ENCODE data around the gene TUFT1. TPM values are rescaled to one million over a fixed set of nuclear protein-coding genes. Genes with fewer than 3 reads are reported as not detected.

Gene TUFT1
- total and polyA plus RNA-seq, 2 of the 13 experiments (the other 11 are each of a cell fraction or from before 2014, with no cell fraction given), result 6.4 to 7.3 TPM

DNA sequence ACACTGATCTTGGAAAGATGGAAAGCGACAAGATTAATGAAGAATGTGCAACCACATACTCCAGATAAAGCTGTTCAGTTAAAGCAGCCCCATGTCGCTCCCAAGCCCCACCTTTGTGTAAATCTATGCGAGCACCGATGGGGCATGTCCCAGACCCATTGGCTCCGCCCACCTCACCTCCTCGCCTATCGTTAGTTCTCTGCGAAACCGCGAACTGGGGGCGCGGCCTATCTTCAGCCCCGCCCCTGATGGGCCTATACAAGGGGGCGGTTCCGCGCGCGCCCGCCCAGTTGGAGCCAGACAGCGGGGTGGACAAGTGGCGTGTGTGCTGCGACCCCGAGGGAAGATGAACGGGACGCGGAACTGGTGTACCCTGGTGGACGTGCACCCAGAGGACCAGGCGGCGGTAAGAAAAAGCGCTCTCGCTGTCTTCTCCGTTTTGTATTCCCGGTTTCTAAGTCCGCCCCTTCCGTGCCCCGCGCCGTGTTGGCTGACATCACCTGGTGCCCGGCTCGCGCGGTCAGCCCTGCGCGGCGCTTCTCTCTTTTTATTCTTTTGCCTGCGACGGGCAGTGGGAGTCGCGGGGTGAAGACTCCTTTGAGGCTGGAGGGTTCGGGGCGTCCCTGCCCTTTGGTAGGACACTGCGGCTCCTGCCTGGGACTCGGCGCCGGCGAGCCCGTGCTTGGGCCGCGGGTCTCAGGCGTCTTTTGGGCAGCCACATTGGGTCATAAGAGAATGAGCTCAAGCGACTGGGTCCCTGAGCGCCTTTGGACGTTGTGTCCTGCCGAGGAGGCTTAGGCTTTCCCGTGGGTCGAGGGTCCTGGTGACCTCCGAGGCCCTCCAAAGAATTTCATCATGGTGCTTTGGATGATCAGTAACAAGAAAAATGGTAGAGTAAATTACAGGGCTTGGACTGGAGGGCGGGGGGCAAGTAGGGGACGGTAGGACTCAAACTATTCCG lies at the start of gene TUFT1 (continued):
- TF ChIP-seq, protein P1, sequence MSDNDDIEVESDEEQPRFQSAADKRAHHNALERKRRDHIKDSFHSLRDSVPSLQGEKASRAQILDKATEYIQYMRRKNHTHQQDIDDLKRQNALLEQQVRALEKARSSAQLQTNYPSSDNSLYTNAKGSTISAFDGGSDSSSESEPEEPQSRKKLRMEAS (IDR thresholded peaks at IDR 0.05), result peak; percentile 67; the same call in 1 of the 2 replicates
- no peak for TF ChIP-seq ZNF768 (CRISPR knock-in tag; IDR thresholded peaks at IDR 0.05)
- peak; percentile 68; the same call in 1 of the 2 replicates for TF ChIP-seq ZNF160 (CRISPR knock-in tag; IDR thresholded peaks at IDR 0.05)
- TF ChIP-seq MTA3 (CRISPR knock-in tag; IDR thresholded peaks at IDR 0.05), result no peak
- peak; percentile 38; the same call in 1 of the 2 replicates for TF ChIP-seq THAP9 (CRISPR knock-in tag; IDR thresholded peaks at IDR 0.05; ENCODE audit: borderline replicate concordance)
- TF ChIP-seq ZNF263 (CRISPR knock-in tag; IDR thresholded peaks at IDR 0.05), result peak; percentile 73; the same call in 1 of the 2 replicates
- peak; percentile 85; the same call in 1 of the 2 replicates for TF ChIP-seq ZNF607 (CRISPR knock-in tag; IDR thresholded peaks at IDR 0.05; ENCODE audit: borderline replicate concordance)
- TF ChIP-seq, protein P2, sequence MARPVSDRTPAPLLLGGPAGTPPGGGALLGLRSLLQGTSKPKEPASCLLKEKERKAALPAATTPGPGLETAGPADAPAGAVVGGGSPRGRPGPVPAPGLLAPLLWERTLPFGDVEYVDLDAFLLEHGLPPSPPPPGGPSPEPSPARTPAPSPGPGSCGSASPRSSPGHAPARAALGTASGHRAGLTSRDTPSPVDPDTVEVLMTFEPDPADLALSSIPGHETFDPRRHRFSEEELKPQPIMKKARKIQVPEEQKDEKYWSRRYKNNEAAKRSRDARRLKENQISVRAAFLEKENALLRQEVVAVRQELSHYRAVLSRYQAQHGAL (CRISPR knock-in tag; IDR thresholded peaks at IDR 0.05; ENCODE audit: not compliant biosample characterization), result peak; percentile 72
- 0 out of 2 replicates have a peak, but pooled peaks have one; percentile 29 for TF ChIP-seq U2AF2 (IDR thresholded peaks at IDR 0.05; ENCODE audit: low read depth, low read length)
- TF ChIP-seq, protein P3, sequence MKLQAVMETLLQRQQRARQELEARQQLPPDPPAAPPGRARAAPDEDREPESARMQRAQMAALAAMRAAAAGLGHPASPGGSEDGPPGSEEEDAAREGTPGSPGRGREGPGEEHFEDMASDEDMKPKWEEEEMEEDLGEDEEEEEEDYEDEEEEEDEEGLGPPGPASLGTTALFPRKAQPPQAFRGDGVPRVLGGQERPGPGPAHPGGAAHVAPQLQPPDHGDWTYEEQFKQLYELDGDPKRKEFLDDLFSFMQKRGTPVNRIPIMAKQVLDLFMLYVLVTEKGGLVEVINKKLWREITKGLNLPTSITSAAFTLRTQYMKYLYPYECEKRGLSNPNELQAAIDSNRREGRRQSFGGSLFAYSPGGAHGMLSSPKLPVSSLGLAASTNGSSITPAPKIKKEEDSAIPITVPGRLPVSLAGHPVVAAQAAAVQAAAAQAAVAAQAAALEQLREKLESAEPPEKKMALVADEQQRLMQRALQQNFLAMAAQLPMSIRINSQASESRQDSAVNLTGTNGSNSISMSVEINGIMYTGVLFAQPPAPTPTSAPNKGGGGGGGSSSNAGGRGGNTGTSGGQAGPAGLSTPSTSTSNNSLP (IDR thresholded peaks at IDR 0.05; ENCODE audit: low read depth, low read length), result 0 out of 2 replicates have a peak, but pooled peaks have one; percentile 11
- 0 out of 2 replicates have a peak, but pooled peaks have one; percentile 78 for TF ChIP-seq ZNF138 (CRISPR knock-in tag; IDR thresholded peaks at IDR 0.05; ENCODE audit: low read depth)
- TF ChIP-seq, protein P4, sequence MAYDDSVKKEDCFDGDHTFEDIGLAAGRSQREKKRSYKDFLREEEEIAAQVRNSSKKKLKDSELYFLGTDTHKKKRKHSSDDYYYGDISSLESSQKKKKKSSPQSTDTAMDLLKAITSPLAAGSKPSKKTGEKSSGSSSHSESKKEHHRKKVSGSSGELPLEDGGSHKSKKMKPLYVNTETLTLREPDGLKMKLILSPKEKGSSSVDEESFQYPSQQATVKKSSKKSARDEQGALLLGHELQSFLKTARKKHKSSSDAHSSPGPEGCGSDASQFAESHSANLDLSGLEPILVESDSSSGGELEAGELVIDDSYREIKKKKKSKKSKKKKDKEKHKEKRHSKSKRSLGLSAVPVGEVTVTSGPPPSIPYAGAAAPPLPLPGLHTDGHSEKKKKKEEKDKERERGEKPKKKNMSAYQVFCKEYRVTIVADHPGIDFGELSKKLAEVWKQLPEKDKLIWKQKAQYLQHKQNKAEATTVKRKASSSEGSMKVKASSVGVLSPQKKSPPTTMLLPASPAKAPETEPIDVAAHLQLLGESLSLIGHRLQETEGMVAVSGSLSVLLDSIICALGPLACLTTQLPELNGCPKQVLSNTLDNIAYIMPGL (CRISPR knock-in tag; IDR thresholded peaks at IDR 0.05; ENCODE audit: borderline replicate concordance in 1 of 2, low read depth in 1 of 2), result peak in 1 of 2 experiments; percentile 56; a peak in 1 of 4 replicates
- peak; percentile 47; the same call in 1 of the 2 replicates for TF ChIP-seq REL (CRISPR knock-in tag; conservative IDR thresholded peaks at IDR 0.05)
- TF ChIP-seq ZC3H13 (CRISPR knock-in tag; IDR thresholded peaks at IDR 0.05), result peak; percentile 59; the same call in 1 of the 2 replicates
- TF ChIP-seq IKZF4 (CRISPR knock-in tag; IDR thresholded peaks at IDR 0.05; ENCODE audit: borderline replicate concordance, low read depth, not compliant biosample characterization), result no peak
- TF ChIP-seq ZNF577 (CRISPR knock-in tag; IDR thresholded peaks at IDR 0.05; ENCODE audit: borderline replicate concordance, low read depth), result no peak
- peak; percentile 42; the same call in 1 of the 2 replicates for TF ChIP-seq GFI1 (CRISPR knock-in tag; IDR thresholded peaks at IDR 0.05; ENCODE audit: borderline replicate concordance)
